Lower leg skin (tissue), 4 donors: ENCODE results near the gene FOXL1. TPM values are rescaled to one million over a fixed set of nuclear protein-coding genes. Genes with fewer than 3 reads are reported as not detected.

Experiments used
- DNase-seq, 2 donors: peaks; one replicate each; pipeline ENCODE4 v3.0.0-alpha.2; 2019; ENCODE audit warnings: low spot score in 2 of 2
- H3K4me3 ChIP-seq: fragments of 200-600 bp; sonication (generic); 2 replicates; pipeline ENCODE4 v1.5.1; 2017; ENCODE audit warnings: mild to moderate bottlenecking, low read depth; ENCODE audit not compliant: poor library complexity, severe bottlenecking
- CTCF ChIP-seq, 3 donors: fragments of 450-650 bp; IDR thresholded peaks; one replicate each; pipeline ENCODE4 v1.5.1; 2016; ENCODE audit warnings: antibody characterized with exemption in 3 of 3, mild to moderate bottlenecking in 3 of 3, moderate library complexity in 2 of 3
- POLR2A ChIP-seq, 2 donors: fragments of 450-650 bp; IDR thresholded peaks; one replicate each; pipeline ENCODE4 v1.6.1; 2016 to 2017; ENCODE audit warnings: antibody characterized with exemption in 2 of 2, mild to moderate bottlenecking in 1 of 2, moderate library complexity in 1 of 2
- WGBS, 2 donors: methylation state at CpG; one replicate each; pipeline ENCODE4 v1.1.5; 2018; 5-methylcytosine and 5-hydroxymethylcytosine counted together
- intact Hi-C: fragments of 100-400 bp; cut with DNase I; formaldehyde crosslinking; loops from one replicate; pipeline ENCODE4 v1.15.0; 2023; ENCODE audit warnings: low total_unique reads
- total RNA-seq, 4 donors: library from RNA; depleted of rRNA; stranded (reverse); fragments of >200 nt; gene quantifications; one replicate each; pipeline ENCODE4 v1.1.0, GENCODE V29; 2016

The FOXL1 gene
- total RNA-seq, 4 donors from 2014 or later = 0.23 to 0.49 TPM; not detected in 2

GRCh38 chr16:86567701-86568581 is 10.4 kb upstream of the FOXL1 start:
- TF ChIP-seq POLR2A (IDR thresholded peaks at IDR 0.05) (no peak), CTCF (IDR thresholded peaks at IDR 0.05) (no peak)
- DNase-seq = no peak
- WGBS, 2 donors = 1 to 2% methylated on average over 31 of the region's 116 CpGs
- intact Hi-C loops = loop anchor here (2.0 to 5.0 kb wide), 2 partner anchors 495 to 709 kb away; no protein-coding TSS in a partner anchor
- no peak overlapping the region for H3K4me3 ChIP-seq

- WGBS, 2 donors = 9 to 11% methylated on average over 29 to 30 of the region's 33 CpGs
- no peak overlapping the region for H3K4me3 ChIP-seq
- TF ChIP-seq CTCF (IDR thresholded peaks at IDR 0.05) (no peak), POLR2A (IDR thresholded peaks at IDR 0.05) (no peak)
- intact Hi-C loops = loop anchor here (5.0 kb wide), 1 partner anchor 708 kb away; no protein-coding TSS in a partner anchor
- no peak for DNase-seq
These were observed 9.4 kb upstream of the FOXL1 start for GRCh38 chr16:86568677-86569623.

DNA sequence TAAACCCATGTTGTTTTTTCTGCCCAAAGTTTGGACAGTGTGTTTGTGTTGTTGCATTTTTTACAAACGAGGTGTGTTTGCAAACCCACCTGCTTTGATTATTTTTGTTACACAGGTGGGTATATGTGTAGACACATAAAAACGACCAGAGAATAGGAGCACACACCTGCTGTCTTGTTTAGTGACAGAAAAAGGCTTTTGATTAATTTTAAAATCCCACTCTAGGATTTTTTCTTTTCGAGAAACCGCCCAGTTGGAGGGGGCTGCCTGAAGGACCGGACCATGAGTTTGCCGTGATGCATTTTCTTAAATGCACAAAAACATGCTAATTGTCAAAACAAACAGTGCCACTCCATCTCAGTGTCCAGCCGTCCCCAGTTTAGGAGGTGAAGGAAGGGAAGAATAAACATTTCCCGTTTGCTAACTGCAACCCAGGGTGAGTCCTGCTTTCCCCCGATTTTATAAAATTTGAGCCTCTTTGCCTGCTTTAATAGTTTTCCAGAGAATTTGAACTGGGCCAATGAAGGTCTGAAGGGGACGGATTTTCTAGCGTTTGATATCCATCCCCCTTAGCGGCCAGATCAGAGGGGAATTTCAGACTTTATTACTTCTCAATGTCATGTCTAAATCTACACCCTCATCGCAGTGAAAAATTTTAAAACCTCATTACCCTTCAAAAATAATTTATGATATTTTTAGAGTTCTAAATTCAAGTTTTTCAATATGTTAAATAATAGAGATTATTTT is 8.5 kb upstream of the FOXL1 start:
- 32 to 40% methylated on average over 13 of the region's 13 CpGs for WGBS, 2 donors
- DNase-seq = no peak
- no peak overlapping the region for H3K4me3 ChIP-seq
- intact Hi-C loops = loop anchor here (5.0 kb wide), 1 partner anchor 707 kb away; no protein-coding TSS in a partner anchor
- TF ChIP-seq POLR2A (IDR thresholded peaks at IDR 0.05) (no peak), CTCF (IDR thresholded peaks at IDR 0.05) (no peak)

DNA sequence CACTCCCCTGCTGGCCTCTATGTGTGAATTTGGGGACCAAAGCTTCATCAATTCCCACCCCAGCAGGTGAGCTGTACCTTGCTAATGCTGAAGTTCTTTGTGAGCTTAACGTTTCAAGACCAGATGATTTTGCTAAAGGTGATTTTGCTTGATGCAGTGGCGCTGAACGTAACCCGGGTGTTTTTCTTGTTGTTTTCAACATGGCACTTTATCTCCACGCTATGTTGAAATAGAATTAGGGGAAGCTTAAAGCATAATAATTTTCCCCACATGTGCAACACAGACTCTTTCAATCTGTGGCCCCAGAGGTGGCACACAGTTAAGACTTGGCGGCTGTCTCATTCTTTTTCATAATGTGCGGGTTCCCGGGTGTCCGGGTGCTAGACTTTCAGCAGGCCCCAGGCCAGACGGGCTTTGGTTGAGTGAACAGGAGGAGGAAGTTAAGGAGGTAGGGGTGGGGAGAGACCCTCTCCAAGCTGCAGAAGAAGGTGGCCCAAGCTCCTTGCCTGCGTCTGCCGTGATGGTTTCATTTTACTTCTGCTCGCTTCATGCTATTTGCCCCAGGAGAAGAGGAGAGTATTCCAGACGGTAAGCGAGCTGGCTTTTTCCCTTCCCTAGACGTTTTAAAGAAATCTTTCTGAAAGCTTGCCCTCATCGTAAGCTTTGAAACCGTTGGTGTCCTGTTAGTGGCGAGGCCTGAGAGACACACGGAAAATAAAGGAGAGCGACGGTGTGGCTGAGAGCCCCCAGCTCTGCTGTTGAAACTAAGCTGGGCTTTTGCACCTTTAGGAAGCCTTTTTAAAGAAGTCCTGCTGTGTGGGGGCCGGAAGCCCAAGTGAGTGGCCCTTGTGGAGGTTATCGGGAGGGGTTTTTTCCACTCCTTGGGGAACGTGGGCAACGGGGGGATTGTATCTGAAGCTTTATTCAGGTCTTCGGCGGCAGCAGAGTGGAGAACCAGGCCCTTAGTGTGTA is 7.5 kb upstream of the FOXL1 start:
- 66 to 70% methylated on average over 28 of the region's 28 CpGs for WGBS, 2 donors
- intact Hi-C loops = no loop called here
- no peak overlapping the region for H3K4me3 ChIP-seq
- TF ChIP-seq POLR2A (IDR thresholded peaks at IDR 0.05) (no peak), CTCF (IDR thresholded peaks at IDR 0.05) (no peak)
- DNase-seq = no peak
